Measurements from ENCODE around the gene ZNF423.
"Not testable (repeated sequence)": the region's sequence is repeated elsewhere in the genome, so short reads cannot be mapped to it uniquely, and the experiment has no call there.

Gene ZNF423

DNA sequence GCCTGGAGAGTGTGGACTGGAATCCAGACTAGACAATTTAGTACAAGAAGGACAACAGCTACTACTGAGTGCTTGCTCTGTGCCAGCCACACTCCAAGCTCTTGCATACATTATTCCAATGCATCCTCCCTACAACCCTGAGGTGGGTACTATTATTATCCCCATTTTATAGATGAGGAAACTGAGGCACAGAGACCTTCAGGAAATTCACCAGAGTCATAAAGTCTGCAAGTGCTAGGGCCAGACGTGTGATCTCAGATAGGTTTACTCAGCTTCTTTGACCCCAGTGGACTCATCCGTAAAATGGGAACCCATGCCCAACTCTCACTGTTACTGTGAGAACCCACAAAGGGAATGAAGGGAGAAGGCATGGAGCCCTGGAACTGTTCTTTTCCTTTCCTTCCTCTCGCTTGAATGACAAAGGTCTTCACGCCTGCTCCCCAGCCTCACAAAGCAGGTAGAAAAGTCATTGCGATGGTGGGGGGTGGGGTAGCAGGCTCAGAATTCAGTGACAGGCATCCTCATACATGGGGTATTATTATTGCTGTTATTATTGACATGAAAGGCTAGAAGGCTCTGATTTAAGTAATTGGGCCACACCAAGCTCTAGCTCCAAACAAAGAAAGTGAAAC lies 160.0 kb downstream of the ZNF423 start:
- H3K4me1 ChIP-seq (ENCODE audit: control insufficient read depth in 2 of 2, insufficient read depth in 2 of 2, low read length in 2 of 2) = no peaks in the 10 kb centered on the region
- H3K9me3 ChIP-seq (ENCODE audit: control insufficient read depth in 2 of 2, low read length in 2 of 2) = no peaks in the 10 kb centered on the region
- H3K9ac ChIP-seq (ENCODE audit: low read depth in 1 of 2, low read length in 2 of 2) = no peak overlapping the region
- no peaks in the 10 kb centered on the region for H3K36me3 ChIP-seq (ENCODE audit: control insufficient read depth in 2 of 2, insufficient read depth in 2 of 2, low read length in 2 of 2)
- H3K27me3 ChIP-seq (ENCODE audit: control insufficient read depth in 2 of 2, insufficient read depth in 2 of 2, low read length in 2 of 2) = peaks cover 0 to 2% of the 10 kb centered on the region in 2 donors
- H3K27ac ChIP-seq (ENCODE audit: low read depth in 2 of 2, low read length in 2 of 2) = no peak overlapping the region
- H3K4me3 ChIP-seq (ENCODE audit: low read length in 2 of 2) = no peak overlapping the region

DNA sequence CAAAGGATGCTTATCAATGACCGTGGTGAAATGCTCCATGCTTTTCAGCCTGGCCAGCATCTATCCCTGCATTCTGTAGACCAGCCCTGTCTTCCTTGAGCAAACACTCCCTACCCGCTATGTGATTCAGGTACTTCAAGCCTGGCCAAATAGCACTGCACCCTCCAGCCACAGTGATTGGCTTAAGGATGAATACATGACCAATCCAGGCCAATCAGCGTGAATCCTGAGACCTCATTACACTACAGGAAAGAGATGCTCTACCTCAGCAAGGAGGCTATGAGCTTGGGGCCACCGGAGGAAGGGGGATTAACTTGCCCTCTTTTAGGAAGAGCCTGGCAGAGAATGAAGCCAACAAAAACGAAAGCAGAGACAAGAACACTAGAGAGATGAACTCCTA lies 162.5 kb downstream of the ZNF423 start:
- no peak overlapping the region for H3K9ac ChIP-seq (ENCODE audit: low read depth in 1 of 2, low read length in 2 of 2)
- H3K4me1 ChIP-seq (ENCODE audit: control insufficient read depth in 2 of 2, insufficient read depth in 2 of 2, low read length in 2 of 2) = no peaks in the 10 kb centered on the region
- no peak overlapping the region for H3K27ac ChIP-seq (ENCODE audit: low read depth in 2 of 2, low read length in 2 of 2)
- H3K27me3 ChIP-seq (ENCODE audit: control insufficient read depth in 2 of 2, insufficient read depth in 2 of 2, low read length in 2 of 2) = peaks cover 0 to 2% of the 10 kb centered on the region in 2 donors
- no peak overlapping the region for H3K4me3 ChIP-seq (ENCODE audit: low read length in 2 of 2)
- no peaks in the 10 kb centered on the region for H3K9me3 ChIP-seq (ENCODE audit: control insufficient read depth in 2 of 2, low read length in 2 of 2)
- no peaks in the 10 kb centered on the region for H3K36me3 ChIP-seq (ENCODE audit: control insufficient read depth in 2 of 2, insufficient read depth in 2 of 2, low read length in 2 of 2)

DNA sequence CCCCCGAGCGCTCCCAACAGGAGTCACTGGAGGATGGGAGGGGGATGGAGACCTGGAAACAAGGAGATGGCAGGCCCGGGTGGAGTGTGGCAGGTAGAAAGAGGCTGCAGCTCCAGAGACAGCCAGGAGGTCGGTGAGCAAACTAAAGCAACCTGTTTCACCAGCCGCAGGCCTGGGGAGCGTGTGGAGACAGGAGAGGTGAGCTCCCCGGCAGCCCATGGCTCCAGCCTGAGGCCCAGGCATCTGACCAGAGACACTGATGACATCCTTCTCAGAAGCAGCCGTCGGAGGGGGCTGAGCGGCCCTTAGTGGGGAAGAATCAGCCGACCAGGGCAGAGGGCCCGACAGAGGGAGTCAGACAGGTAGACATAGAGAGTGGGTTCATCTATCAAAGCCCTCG lies 165.1 kb downstream of the ZNF423 start:
- H3K4me1 ChIP-seq (ENCODE audit: control insufficient read depth in 2 of 2, insufficient read depth in 2 of 2, low read length in 2 of 2) = no peaks in the 10 kb centered on the region
- H3K27ac ChIP-seq (ENCODE audit: low read depth in 2 of 2, low read length in 2 of 2) = no peak overlapping the region
- no peaks in the 10 kb centered on the region for H3K36me3 ChIP-seq (ENCODE audit: control insufficient read depth in 2 of 2, insufficient read depth in 2 of 2, low read length in 2 of 2)
- no peak overlapping the region for H3K9ac ChIP-seq (ENCODE audit: low read depth in 1 of 2, low read length in 2 of 2)
- H3K27me3 ChIP-seq (ENCODE audit: control insufficient read depth in 2 of 2, insufficient read depth in 2 of 2, low read length in 2 of 2) = no peaks in the 10 kb centered on the region
- H3K9me3 ChIP-seq (ENCODE audit: control insufficient read depth in 2 of 2, low read length in 2 of 2) = no peaks in the 10 kb centered on the region
- no peak overlapping the region for H3K4me3 ChIP-seq (ENCODE audit: low read length in 2 of 2)

DNA sequence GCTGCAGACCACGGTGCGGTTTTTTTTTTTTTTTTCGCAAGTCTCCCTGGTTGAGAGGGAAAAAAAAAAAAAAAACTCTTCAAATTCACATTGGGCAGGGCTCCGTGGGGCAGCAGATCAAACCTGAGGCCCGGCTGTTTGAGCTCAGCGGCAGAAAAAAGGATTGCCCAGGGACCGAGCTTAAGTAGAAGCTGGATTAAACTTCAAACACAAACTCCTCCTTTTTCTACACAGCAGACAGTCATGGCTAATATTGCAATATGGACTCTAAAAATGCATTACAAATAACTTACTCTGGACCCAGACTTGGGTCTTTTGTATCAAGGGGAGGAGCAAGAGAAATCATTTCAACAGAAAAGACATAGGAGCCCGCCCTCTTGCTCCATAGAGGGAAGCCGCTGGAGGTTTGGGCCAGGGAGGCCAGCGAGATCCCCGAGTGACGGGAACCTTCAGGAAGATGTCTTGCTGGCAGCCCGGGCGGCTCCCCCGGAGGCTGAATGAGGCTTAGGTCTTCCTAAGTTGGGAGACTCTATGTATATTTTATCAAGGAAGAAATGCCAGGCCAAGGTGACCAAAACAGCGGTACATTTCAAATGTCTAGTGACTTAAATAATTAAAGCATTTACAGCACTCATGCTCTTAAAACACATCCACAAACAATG lies 167.7 kb downstream of the ZNF423 start:
- H3K36me3 ChIP-seq (ENCODE audit: control insufficient read depth in 2 of 2, insufficient read depth in 2 of 2, low read length in 2 of 2) = no peaks in the 10 kb centered on the region
- H3K27me3 ChIP-seq (ENCODE audit: control insufficient read depth in 2 of 2, insufficient read depth in 2 of 2, low read length in 2 of 2) = no peaks in the 10 kb centered on the region
- no peaks in the 10 kb centered on the region for H3K9me3 ChIP-seq (ENCODE audit: control insufficient read depth in 2 of 2, low read length in 2 of 2)
- H3K9ac ChIP-seq (ENCODE audit: low read depth in 1 of 2, low read length in 2 of 2) = no peak overlapping the region
- no peak overlapping the region for H3K4me3 ChIP-seq (ENCODE audit: low read length in 2 of 2)
- H3K4me1 ChIP-seq (ENCODE audit: control insufficient read depth in 2 of 2, insufficient read depth in 2 of 2, low read length in 2 of 2) = no peaks in the 10 kb centered on the region
- H3K27ac ChIP-seq (ENCODE audit: low read depth in 2 of 2, low read length in 2 of 2) = no peak overlapping the region

DNA sequence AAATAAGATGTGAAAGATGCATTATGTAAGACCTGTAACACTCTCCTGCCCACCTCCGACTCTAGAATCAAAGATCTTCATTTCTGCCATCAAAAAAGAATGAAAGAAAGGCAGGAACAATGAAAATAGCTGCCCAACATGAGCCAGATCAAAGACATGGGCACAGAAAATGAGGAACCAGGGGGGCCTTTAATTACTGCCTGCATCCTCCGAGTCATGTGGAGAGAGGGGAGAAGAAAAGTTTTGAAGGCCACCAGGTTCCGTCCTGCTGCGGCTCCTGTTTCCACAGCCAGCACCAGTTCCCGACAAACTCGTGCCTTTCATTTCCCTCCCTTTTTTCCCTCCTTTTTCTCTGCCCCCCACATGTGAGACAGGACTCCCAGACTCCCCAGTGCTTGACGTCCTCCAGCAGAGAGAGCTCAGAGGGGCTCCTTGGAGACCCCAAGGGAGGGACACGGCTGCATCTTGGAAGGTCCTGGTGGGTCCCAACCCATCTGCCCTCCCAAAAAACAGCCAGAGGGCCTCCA lies 168.4 kb downstream of the ZNF423 start:
- H3K27ac ChIP-seq (ENCODE audit: low read depth in 2 of 2, low read length in 2 of 2) = no peak overlapping the region
- no peaks in the 10 kb centered on the region for H3K9me3 ChIP-seq (ENCODE audit: control insufficient read depth in 2 of 2, low read length in 2 of 2)
- H3K4me1 ChIP-seq (ENCODE audit: control insufficient read depth in 2 of 2, insufficient read depth in 2 of 2, low read length in 2 of 2) = no peaks in the 10 kb centered on the region
- no peaks in the 10 kb centered on the region for H3K36me3 ChIP-seq (ENCODE audit: control insufficient read depth in 2 of 2, insufficient read depth in 2 of 2, low read length in 2 of 2)
- H3K27me3 ChIP-seq (ENCODE audit: control insufficient read depth in 2 of 2, insufficient read depth in 2 of 2, low read length in 2 of 2) = no peaks in the 10 kb centered on the region
- no peak overlapping the region for H3K4me3 ChIP-seq (ENCODE audit: low read length in 2 of 2)
- no peak overlapping the region for H3K9ac ChIP-seq (ENCODE audit: low read depth in 1 of 2, low read length in 2 of 2)

DNA sequence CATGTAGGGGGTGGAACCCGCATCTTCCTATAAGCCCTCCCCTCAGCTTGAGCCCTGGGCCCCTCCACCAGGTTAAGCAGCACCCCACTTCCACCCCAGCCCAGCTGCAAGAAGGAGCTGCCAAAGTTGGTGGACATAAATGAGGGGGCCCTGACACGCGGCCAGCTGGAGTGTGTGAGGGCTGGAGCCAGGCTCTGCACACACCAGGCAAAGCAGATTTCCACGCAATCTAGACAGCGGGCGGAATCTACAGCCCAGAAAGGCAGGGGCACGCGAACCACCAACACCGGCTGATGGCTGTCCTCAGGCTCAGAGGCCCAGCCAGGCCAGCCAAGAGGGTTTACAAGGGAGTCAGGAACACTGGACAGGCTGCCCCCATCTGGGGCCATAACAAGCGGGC lies 171.2 kb downstream of the ZNF423 start:
- H3K9me3 ChIP-seq (ENCODE audit: control insufficient read depth in 2 of 2, low read length in 2 of 2) = no peaks in the 10 kb centered on the region
- no peak overlapping the region for H3K27ac ChIP-seq (ENCODE audit: low read depth in 2 of 2, low read length in 2 of 2)
- H3K4me1 ChIP-seq (ENCODE audit: control insufficient read depth in 2 of 2, insufficient read depth in 2 of 2, low read length in 2 of 2) = no peaks in the 10 kb centered on the region
- H3K4me3 ChIP-seq (ENCODE audit: low read length in 2 of 2) = no peak overlapping the region
- no peak overlapping the region for H3K9ac ChIP-seq (ENCODE audit: low read depth in 1 of 2, low read length in 2 of 2)
- H3K36me3 ChIP-seq (ENCODE audit: control insufficient read depth in 2 of 2, insufficient read depth in 2 of 2, low read length in 2 of 2) = no peaks in the 10 kb centered on the region
- no peaks in the 10 kb centered on the region for H3K27me3 ChIP-seq (ENCODE audit: control insufficient read depth in 2 of 2, insufficient read depth in 2 of 2, low read length in 2 of 2)

DNA sequence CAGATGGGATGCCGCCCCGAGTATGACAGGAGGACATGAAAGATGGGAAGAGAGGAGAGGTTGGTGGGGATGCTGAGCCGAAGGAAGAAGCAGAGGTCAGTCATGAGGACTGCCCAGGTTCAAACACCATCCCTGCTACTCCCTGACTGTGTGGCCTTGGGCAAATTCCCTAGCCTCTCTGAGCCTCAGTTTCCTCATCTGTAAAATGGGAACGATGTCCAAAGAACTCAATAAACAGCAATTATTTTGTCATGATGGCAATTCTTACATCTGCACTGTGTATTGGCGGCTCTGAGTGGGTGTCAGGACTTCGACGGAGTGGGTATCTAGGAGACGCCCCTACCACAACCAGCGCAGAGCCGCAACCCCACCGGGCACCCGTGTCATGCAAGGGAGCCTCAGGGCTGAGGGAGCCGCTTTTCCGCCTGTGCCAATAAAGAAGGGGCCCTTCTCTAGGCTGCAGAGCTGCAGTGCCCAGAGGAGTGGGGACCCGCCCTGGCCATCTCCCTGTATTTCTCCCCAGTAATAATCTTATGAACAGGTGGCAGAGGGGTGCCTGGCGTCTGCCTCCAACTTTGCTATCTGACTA lies 173.2 kb downstream of the ZNF423 start:
- no peaks in the 10 kb centered on the region for H3K36me3 ChIP-seq (ENCODE audit: control insufficient read depth in 2 of 2, insufficient read depth in 2 of 2, low read length in 2 of 2)
- H3K4me1 ChIP-seq (ENCODE audit: control insufficient read depth in 2 of 2, insufficient read depth in 2 of 2, low read length in 2 of 2) = no peaks in the 10 kb centered on the region
- H3K9me3 ChIP-seq (ENCODE audit: control insufficient read depth in 2 of 2, low read length in 2 of 2) = no peaks in the 10 kb centered on the region

DNA sequence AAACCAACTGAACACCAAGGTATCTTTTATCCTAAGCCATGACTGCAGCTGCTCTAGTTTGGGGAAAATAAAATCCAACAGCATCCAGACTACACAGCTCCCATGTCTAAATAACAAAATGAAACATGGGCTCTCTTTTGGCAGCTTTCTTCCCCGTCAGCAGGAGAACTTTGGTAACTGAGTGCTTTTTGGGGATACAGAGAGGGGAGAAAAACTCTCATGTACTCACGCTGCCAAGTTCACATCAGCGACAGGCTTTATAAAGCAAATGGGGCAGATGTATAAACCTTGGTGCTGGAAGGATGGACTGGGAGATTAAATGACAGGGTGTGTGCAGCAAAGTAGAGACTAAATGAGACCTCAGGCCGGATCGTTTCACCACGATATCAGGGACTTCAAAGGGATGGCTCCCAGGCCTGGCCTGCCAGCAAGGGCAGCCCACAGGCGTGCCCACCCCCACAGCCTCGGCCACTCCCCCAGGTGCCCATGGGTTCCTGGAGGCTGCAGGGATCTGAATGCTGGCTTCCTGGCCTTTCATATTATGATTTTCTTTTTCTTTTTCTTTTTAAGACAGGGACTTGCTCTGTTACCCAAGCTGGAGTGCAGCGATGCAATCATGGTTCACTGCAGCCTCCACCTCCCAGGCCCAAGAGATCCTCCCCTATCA lies 174.6 kb downstream of the ZNF423 start:
- no peaks in the 10 kb centered on the region for H3K4me1 ChIP-seq (ENCODE audit: control insufficient read depth in 2 of 2, insufficient read depth in 2 of 2, low read length in 2 of 2)

More for the DNA sequence above, 173.2 kb downstream of the ZNF423 start:
- no peak overlapping the region for H3K9ac ChIP-seq (ENCODE audit: low read depth in 1 of 2, low read length in 2 of 2)
- H3K4me3 ChIP-seq (ENCODE audit: low read length in 2 of 2) = no peak overlapping the region
- no peak overlapping the region for H3K27ac ChIP-seq (ENCODE audit: low read depth in 2 of 2, low read length in 2 of 2)
- H3K27me3 ChIP-seq (ENCODE audit: control insufficient read depth in 2 of 2, insufficient read depth in 2 of 2, low read length in 2 of 2) = no peaks in the 10 kb centered on the region

DNA sequence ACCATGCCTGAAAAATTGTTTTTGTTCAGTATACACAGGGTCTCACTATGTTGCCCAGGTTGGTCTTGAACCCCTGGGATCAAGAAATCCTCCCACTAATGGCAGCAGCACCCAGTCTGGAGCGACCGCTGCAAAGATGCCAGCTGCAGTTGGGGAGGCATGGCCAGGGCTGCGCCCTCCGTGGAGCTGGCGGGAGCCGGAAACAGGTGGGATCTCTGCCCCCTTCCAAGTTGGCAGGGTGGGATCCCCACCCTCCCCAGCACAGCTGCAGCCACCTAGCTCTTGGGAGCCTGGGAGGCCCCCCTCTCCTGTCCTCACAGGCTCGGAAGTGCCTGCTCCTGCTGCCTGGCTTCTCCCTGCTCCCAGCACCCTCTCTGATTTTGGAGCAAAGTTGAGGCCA lies 176.8 kb downstream of the ZNF423 start:
- H3K9ac ChIP-seq (ENCODE audit: low read depth in 1 of 2, low read length in 2 of 2) = no peak overlapping the region
- no peak overlapping the region for H3K27ac ChIP-seq (ENCODE audit: low read depth in 2 of 2, low read length in 2 of 2)
- no peaks in the 10 kb centered on the region for H3K27me3 ChIP-seq (ENCODE audit: control insufficient read depth in 2 of 2, insufficient read depth in 2 of 2, low read length in 2 of 2)
- H3K36me3 ChIP-seq (ENCODE audit: control insufficient read depth in 2 of 2, insufficient read depth in 2 of 2, low read length in 2 of 2) = no peaks in the 10 kb centered on the region
- H3K4me3 ChIP-seq (ENCODE audit: low read length in 2 of 2) = no peak overlapping the region
- no peaks in the 10 kb centered on the region for H3K9me3 ChIP-seq (ENCODE audit: control insufficient read depth in 2 of 2, low read length in 2 of 2)
- H3K4me1 ChIP-seq (ENCODE audit: control insufficient read depth in 2 of 2, insufficient read depth in 2 of 2, low read length in 2 of 2) = no peaks in the 10 kb centered on the region

More for the DNA sequence above, 174.6 kb downstream of the ZNF423 start:
- Histone ChIP-seq H3K4me3 (ENCODE audit: low read length in 2 of 2) (no peak overlapping the region), H3K27me3 (ENCODE audit: control insufficient read depth in 2 of 2, insufficient read depth in 2 of 2, low read length in 2 of 2) (no peaks in the 10 kb centered on the region), H3K27ac (ENCODE audit: low read depth in 2 of 2, low read length in 2 of 2) (no peak overlapping the region), H3K36me3 (ENCODE audit: control insufficient read depth in 2 of 2, insufficient read depth in 2 of 2, low read length in 2 of 2) (no peaks in the 10 kb centered on the region), H3K9me3 (ENCODE audit: control insufficient read depth in 2 of 2, low read length in 2 of 2) (no peaks in the 10 kb centered on the region), H3K9ac (ENCODE audit: low read depth in 1 of 2, low read length in 2 of 2) (no peak overlapping the region)

DNA sequence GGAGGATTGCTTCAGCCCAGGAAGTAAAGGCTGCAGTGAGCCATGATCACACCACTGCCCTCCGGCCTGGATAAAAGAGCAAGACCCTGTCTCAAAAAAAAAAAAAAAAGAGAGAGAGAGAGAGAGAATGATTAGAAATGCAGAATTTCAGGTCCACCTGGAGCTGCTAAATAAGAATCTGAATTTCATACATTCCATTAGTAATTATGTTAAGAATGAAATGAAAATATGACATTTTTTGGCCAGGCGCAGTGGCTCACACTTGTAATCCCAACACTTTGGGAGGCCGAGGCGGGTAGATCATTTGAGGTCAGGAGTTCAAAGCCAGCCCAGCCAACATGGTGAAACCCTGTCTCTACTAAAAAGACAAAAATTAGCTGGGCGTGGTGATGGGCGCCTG lies 178.3 kb downstream of the ZNF423 start:
- H3K4me1 ChIP-seq (ENCODE audit: control insufficient read depth in 2 of 2, insufficient read depth in 2 of 2, low read length in 2 of 2); H3K4me3 ChIP-seq (ENCODE audit: low read length in 2 of 2); H3K9ac ChIP-seq (ENCODE audit: low read depth in 1 of 2, low read length in 2 of 2); H3K27ac ChIP-seq (ENCODE audit: low read depth in 2 of 2, low read length in 2 of 2); H3K9me3 ChIP-seq (ENCODE audit: control insufficient read depth in 2 of 2, low read length in 2 of 2); H3K36me3 ChIP-seq (ENCODE audit: control insufficient read depth in 2 of 2, insufficient read depth in 2 of 2, low read length in 2 of 2); H3K27me3 ChIP-seq (ENCODE audit: control insufficient read depth in 2 of 2, insufficient read depth in 2 of 2, low read length in 2 of 2): not testable (repeated sequence)
